ENCODE measurements around the gene CFAP410. TPM values are rescaled to one million over a fixed set of nuclear protein-coding genes. Genes with fewer than 3 reads are reported as not detected.
A peak's percentile ranks its signal among the peaks of the same experiment; 100 is the strongest.

CFAP410 gene
- total and polyA plus RNA-seq, 2 donors (not counting 1 experiment from before 2014, with no cell fraction given) = 69.2 to 98.8 TPM

DNA sequence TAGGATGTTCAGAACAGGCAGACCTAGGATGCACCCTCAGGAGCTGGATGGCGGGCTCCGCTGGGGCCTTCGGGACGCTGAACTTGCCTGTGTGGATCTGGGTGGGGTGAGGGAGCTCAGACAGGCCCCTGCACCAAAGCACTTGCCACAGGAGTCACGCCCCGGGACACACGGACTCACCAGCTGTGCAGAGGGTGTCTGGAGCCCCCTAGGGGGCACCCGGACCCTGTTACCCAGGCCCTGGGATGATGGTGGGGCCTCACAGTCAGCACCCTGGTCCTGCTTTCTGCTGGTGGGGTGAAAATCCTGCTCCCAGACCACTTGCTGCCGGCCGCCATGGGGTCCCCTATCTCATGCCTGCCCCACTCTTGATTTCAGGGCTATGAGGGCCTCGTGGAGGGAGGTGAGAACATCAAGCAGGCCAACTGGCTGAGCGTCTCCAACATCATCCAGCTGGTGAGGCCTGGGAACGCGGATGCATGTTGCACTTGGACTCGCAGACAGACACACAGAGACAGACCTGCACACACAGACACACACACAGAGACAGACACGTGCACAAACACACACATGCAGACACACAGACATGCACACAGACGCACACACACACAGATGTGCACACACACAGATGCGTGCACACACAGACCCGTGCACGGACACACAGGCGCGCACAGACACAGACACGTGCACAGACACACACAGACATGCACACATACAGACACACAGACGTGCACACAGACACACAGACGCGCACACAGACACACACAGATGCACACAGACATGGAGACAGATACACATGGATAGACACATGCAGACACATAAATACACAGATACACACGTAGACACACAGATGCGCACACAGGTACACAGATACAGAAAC lies 28.3 kb downstream of the CFAP410 start:
- H4K20me1 ChIP-seq (ENCODE audit: control insufficient read depth, insufficient read depth, low read length, poor library complexity, severe bottlenecking) = peaks cover 93% of the 10 kb centered on the region
- ChIA-PET CTCF (no interaction called here), POLR2A (no interaction called here)
- Mint-ChIP-seq H3K4me3 (no peak overlapping the region), H3K27ac (no peak overlapping the region), H3K9me3 (ENCODE audit: insufficient read depth) (no peaks in the 10 kb centered on the region), H3K27me3 (no peaks in the 10 kb centered on the region), H3K4me1 (peaks cover 2% of the 10 kb centered on the region)
- DNase-seq = no peak
- no peak overlapping the region for H3K4me2 ChIP-seq (replicated peaks; ENCODE audit: low read depth, low read length, poor library complexity, severe bottlenecking)
- no peak overlapping the region for H2AFZ ChIP-seq (ENCODE audit: insufficient read depth, low read depth, low read length, poor library complexity, severe bottlenecking)
- intact Hi-C loops (cut with micrococcal nuclease) = no loop called here
- peaks cover 51% of the 10 kb centered on the region for H3K79me2 ChIP-seq (ENCODE audit: control insufficient read depth, insufficient read depth, low read length)
- no peak for TF ChIP-seq EZH2 (IDR thresholded peaks at IDR 0.05; ENCODE audit: borderline replicate concordance, insufficient read depth, low read depth, low read length, poor library complexity, severe bottlenecking)
- TF ChIP-seq, protein P1, sequence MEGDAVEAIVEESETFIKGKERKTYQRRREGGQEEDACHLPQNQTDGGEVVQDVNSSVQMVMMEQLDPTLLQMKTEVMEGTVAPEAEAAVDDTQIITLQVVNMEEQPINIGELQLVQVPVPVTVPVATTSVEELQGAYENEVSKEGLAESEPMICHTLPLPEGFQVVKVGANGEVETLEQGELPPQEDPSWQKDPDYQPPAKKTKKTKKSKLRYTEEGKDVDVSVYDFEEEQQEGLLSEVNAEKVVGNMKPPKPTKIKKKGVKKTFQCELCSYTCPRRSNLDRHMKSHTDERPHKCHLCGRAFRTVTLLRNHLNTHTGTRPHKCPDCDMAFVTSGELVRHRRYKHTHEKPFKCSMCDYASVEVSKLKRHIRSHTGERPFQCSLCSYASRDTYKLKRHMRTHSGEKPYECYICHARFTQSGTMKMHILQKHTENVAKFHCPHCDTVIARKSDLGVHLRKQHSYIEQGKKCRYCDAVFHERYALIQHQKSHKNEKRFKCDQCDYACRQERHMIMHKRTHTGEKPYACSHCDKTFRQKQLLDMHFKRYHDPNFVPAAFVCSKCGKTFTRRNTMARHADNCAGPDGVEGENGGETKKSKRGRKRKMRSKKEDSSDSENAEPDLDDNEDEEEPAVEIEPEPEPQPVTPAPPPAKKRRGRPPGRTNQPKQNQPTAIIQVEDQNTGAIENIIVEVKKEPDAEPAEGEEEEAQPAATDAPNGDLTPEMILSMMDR (IDR thresholded peaks at IDR 0.05) = no peak
- no peaks in the 10 kb centered on the region for H3K4me1 ChIP-seq (ENCODE audit: control insufficient read depth in 2 of 2, insufficient read depth in 2 of 2, low read length in 2 of 2)
- no peak overlapping the region for H3K9ac ChIP-seq (ENCODE audit: low read length)
- no peak overlapping the region for H3K4me3 ChIP-seq (ENCODE audit: control extremely low read depth in 1 of 5, extremely low read depth in 1 of 5, insufficient read depth in 1 of 5, low read depth in 2 of 5, low read length in 4 of 5)
- 93% methylated on average over 27 of the region's 28 CpGs for WGBS (ENCODE audit: insufficient coverage)
- peaks cover 4 to 80% of the 10 kb centered on the region in 2 experiments for H3K36me3 ChIP-seq (replicated peaks in 1 of 2; ENCODE audit: control extremely low read depth in 1 of 2, control insufficient read depth in 1 of 2, extremely low read depth in 1 of 2, insufficient read depth in 2 of 2, low read length in 1 of 2)
- H3K27me3 ChIP-seq (replicated peaks in 1 of 4; ENCODE audit: control extremely low read depth in 1 of 4, control insufficient read depth in 3 of 4, insufficient read depth in 4 of 4, low read length in 3 of 4) = no peaks in the 10 kb centered on the region
- ATAC-seq (ENCODE audit: low read depth) = peak; percentile 39
- H3K27ac ChIP-seq (ENCODE audit: low read length in 2 of 2) = no peak overlapping the region
- no peaks in the 10 kb centered on the region for H3K9me3 ChIP-seq (ENCODE audit: control extremely low read depth in 1 of 3, control insufficient read depth in 2 of 3, insufficient read depth in 1 of 3, low read length in 2 of 3)

Measured in B cell (primary cell).